HG03439 (cell line): ENCODE measurements around the gene PPP3R1.

ENCODE experiments used
- ATAC-seq: cut with Tn5 transposase; IDR thresholded peaks from one replicate; pipeline ENCODE4 v1.9.1; 2021; ENCODE audit warnings: mild to moderate bottlenecking, moderate library complexity; ENCODE audit not compliant: unreplicated experiment

The PPP3R1 gene

DNA sequence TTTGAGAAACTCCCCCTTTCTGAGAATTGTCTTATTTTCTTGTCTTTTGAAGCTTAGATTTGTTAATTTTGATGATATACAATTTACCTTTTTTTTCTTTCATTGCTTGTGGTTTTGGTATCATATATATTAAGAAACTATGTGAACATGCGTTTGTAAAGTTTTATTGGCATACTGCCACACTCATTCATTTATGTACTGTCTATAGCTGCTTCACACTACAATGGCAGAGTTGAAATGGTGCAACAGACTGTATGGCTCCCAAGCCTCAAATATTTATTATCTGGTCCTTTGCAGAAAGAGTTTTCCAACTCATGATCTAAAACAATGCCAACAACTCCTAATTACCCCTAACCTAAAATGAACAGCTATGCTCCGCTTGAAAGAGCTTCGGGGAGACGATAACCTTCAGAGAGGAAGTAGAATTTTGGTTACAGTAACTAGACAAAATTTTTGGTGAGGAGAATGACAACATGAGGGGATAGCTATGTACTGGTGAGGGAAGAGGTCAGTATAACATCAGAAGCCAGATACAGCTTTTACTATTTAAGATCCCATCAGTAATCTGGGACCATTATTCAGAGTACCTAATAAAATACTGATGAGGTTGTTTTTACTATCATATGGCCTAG lies 16.1 kb downstream of the PPP3R1 start:
- ATAC-seq, result no peak

DNA sequence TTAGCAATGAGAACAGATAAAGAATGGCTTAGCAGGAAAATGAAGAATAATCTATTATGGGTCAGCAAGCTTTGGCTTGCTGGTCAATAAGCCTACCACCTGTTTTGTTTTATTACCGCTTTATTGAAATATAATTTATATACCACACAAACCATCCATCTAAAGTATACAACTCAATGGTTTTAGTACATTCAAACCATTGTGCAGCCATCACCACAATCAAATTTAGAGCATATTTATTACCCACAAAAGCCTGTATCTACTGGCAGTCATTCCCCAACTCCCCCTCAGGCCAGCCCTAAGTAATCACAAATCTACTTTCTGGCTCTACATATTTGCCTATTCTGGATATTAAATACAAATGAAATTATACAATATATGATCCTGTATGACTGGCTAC lies 17.2 kb downstream of the PPP3R1 start:
- no peak for ATAC-seq

DNA sequence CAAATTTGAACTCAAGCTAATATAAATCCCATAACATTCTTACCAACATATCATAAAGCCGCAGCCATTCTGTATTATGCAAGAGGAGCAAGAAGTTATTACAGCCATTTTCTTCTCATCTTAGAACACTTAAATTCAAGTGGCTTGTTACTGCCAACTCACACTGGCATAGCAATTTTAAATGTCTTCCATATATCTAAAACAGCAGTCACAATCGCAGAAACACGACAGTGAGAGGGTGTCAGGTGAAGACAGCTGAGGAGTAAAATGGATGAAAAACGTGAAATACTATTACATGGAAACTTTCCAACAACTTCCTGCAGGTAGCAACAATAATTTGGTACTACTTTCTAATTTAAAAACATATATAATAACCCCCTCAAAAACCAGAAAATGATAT lies 17.9 kb downstream of the PPP3R1 start:
- ATAC-seq, result no peak

DNA sequence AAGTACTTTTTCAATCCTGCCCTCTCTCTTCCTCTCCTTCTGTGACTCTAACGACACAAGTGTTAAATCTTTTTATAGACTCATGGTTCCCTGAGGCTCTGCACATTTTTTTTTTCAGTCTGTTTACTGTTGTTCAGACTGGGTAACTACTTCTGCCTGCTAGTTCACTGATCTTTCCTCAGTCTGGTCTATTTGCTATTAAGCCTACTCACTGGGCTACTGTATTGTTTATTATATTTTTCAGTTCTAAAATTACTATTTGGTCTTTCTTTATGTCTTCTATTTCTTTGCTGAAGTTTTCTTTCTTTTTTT lies 21.3 kb downstream of the PPP3R1 start:
- no peak for ATAC-seq

DNA sequence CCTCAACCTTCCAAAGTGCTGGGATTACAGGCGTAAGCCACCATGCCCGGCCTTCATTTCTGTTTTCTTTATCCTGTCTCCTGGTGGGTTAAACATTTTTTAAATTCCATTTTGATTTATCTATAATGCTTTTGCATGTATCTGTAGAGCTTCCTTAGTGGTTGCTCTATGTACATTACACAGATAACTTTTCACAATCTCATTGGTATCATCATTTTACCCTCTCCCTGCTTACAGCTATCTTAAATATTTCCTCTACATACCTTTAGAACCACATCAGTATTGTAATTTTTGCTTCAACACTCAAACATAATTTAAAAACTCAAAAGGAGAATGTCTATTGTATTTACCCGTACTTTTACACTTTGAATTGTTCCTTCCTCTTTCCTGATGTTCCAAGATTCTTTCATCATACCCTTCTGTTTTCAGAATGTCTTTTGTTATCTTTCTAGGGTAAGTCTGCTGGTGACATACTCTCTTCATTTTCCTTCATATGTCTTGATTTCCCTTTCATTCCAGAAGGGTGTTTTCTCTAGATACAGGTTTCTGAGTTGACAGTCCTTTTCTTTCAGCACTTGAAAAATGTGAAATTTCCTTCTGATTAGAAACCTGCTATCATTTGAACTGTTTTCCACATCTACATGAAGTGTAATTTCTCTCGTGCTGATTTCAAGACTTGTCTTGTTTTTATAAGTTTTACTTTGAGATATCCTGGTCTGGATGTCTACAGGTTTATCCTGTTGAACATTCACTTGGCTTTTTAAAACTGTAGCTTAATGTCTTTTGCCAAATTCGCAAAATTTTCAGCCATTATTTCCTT lies 21.9 kb downstream of the PPP3R1 start:
- ATAC-seq, result no peak

DNA sequence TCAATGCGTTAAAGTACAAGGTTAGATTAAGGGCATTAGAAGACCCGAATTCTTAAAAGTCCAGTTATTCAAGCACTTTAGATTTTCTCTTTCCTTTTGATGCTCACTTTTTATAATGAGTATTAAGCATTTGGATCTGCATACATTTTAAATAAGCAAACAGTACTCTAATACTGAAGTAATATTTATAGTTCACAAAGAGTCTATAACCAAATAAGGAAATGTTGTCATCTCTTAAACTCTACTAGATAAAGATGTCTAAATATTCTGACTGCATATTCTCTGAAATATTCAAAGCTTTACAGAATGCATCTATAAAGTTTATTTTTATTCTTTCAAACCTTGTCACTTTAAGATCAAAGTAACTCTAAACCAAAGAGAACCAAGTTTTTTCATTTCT lies 25.5 kb downstream of the PPP3R1 start:
- ATAC-seq, result no peak

DNA sequence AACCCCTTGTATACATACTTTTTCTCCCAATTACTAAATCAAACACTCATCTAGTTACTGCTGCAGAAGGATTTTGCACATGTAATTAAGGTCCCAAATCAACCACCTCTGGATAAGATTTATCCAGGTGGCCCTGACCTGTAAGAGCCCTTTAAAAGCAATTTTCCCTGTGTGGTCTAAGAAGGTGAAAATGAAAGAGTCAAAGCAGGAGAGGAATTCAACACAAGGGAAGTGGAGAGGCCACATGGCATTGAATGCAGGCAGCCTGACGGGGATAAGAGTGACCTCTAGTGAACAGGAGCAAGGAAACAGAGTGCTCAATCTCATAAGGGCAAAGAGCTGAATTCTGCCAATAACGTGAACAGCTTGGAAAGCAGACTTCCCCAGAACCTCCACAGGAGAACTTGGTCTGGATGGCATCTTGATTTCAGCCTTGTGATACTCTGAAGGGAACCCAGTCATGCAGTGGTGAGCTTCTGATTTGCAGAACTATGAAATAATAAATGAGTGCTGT lies 27.2 kb downstream of the PPP3R1 start:
- ATAC-seq, result peak; percentile 77

DNA sequence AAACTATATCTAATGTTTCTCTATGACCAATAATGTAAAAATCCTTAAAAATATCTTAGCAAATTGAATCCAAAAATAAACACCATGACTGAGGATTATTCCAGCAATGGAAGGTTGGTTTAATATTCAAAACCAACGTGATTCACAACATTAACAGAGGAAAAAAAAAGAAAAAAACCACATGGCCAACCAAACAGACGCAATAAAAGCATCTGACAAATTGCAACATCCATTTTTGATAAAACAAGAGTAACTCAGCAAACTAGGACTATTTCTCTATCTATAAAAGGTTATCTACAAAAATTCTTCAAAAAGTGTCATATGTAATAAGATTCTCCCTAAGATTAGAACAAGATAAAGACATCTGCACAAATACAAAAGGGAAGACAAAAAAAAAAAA lies 28.9 kb downstream of the PPP3R1 start:
- no peak for ATAC-seq

DNA sequence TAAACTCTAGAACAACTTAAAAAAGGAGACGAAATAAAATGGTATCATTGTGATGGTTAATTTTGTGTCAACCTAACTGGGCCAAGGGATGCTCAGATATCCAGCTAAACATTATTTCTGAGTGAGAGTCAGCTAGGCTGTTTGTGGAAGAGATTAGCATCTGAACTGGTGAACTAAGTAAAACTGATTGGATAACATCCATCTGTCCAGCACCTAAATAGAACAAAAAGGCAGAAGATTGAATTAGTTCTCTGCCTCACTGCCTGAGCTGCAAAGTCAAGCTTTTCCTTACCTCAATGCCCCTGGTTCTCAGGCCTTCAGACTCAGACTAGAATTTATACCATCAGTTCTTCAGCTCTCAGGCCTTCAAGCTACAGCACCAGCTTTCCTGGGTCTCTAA lies 30.0 kb downstream of the PPP3R1 start:
- no peak for ATAC-seq

DNA sequence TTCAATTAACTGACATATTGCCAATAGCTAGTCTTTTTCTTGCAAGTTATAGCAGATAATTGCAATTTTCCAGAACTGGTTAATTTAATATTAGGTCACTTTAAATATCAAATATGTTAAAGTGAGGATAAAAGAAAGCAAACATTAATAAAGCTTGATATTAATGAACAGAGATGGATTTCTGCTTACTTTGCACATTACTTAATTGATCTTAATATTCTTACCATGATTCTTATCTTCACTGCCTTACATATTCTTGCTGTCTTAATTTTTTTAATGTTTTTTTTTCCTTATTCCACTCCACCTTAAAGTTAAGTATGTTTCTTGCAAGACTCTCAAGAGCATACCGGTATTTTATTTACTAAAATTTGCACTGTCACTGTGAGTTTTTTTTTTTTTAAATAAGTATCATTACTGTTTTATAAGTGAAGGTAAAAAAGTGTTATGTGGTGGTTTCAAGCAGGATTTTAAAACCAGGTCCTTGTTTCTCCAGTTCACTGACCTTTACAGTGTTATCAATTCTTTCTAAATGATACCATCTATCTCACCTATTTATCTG lies 33.9 kb downstream of the PPP3R1 start:
- ATAC-seq, result no peak

DNA sequence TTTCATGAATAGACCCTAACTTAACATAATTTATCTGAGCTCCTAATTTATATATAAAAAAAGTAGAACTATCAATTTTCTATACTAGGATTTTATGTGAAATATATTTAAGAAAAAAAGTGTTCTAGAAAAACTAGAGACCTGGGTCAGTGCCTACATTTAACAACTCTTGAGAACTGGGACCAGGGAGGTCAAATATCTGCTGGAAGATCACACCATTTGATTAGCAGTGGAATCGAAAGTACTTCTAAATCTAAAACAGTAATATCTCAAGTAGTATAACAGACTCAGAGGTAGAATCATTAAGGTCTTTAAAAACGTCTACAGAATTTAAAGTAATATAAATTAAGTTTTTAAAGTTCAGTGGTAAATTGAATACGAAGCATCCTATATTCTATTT lies 34.6 kb downstream of the PPP3R1 start:
- no peak for ATAC-seq

DNA sequence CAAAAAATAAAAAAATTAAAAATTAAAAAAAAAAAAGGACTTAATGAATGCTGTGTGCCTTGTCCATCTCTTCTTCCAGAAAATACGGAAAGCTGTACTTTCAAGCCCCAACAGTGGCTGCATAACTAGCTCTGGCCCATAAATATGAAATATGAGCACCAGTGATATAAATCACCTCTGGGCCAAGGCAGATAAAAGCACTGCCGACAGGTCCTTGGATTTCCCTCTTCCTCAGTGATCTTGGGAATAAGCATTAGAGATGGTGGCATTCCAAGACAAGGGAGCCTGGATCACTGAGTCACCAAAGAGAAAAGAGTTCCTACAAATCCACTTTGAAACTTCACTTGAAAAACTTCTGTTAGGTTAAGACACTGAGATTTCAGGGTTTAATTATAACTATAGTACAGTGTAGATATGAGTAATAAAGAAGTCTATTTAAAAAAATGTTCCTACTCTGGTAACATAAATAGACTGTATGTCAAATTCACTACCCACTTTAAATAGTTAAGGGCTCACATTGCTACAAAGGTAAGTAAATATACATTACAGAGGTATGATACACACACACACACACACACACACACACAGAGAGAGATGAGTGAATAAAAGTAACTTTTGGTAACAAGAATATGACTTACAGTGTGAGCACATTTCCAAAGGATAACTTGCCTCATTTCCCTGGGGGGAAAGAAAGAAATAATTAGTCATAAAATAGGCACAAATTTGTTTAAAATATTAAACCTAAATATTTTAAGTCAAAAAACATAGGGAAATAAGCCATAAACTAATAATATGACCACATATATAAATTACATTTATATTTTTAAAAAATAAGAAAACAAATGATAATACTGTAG lies 35.6 kb downstream of the PPP3R1 start:
- ATAC-seq, result peak; percentile 45

DNA sequence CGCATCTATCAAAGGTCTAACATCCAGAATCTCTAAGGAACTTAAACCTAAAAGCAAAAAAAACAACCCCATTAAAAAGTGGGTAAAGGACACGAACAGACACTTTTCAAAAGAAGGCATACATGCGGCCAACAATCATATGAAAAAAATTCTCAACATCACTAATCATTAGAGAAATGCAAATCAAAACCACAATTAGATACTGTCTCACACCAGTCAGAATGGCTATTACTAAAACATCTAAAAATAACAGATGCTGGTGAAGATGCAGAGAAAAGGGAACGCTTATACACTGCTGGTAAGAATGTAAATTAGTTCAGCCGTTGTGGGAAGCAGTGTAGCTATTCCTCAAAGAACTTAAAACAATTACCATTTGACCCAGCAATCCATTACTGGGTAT lies 38.0 kb downstream of the PPP3R1 start:
- peak; percentile 77 for ATAC-seq

DNA sequence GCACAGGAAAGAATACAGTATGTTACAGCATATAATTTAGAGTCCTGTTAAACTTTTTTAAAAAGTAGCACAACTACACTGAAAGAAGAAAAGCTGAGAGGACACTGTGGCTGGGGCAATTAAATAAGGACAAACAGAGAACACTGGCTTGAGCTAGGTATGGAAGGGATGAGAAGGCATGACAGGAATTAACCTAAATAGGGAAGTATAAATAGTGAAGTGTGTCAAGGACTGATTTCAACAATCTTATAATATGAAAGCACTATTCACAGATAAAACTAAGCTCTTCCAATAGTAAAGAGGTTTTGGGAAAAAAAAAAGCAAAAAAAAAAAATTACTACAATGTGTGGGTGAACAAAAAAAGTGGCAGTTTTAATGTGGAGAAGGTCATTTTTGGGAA lies 45.5 kb downstream of the PPP3R1 start:
- no peak for ATAC-seq

DNA sequence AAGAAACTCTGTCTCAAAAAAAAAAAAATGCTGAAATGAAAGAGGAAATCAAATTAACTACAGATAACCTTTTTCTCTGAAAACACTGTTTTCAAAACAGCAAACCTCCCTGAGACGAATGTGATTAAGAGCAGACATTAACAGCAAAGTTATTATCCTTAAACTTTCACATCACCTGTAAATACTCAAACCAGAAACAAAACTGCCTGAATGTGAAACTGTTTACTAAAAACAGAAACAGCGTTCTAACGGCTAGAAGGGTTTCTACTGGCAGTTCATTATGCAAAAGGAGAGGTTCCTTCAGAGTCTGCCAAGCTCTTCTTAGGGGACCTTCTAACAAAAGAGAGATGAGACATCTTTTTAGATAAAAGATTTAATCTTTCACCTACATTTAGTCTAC lies 48.7 kb downstream of the PPP3R1 start:
- ATAC-seq, result peak; percentile 94

DNA sequence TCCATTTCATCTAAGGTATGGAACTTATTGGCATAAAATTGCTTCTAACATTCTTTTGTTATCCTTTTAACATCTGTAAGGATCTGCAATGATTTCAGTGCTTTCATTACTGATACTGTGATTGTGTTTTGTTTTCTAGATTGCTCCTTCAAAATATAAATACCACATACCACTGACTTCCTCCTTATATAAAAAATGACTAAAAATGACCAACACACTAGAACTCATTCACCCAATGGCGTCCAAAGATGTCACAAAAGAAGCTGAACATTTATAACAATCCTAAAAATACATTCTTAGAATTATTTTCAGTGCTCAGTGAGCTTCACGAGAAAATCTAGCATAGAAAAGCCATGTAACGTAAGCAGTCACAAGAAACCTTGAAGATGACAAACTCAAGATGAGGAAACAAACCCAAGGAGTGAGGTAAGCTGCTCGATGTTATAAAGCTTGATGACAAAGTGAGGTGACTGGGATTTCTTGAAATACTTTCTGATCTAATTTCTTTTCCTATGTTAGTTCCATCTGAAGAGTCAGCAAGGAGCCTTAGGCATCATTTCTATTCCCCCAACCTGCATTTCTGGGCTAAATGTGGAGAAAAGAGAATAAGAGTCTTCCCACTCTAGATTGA lies 52.1 kb downstream of the PPP3R1 start:
- no peak for ATAC-seq

DNA sequence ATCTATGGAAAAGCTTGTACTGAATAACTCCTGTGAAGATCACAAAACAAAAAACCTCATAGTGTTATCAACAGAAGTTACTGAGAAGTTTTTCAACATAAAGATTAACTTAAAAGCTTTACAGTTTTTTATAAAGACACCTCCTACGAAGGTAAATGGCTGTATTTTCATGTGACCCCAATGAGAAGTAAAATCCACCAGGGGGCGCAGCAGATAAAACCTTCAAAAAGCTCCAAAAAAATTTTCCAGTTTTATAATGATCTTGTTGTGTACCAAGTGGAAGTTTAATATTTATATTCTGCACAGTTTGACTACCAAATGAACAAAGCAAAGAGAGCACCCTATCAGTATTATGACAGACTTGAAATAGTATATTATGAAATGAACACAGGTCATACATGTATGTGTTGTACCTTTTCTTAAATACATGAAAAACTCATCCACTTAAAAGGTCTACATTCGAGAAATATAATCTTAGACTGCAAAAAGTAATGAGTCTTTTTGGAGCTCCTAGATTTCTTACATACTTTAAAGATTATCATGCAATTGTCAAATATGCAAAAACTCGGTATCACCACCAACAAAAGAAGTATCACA lies 56.1 kb downstream of the PPP3R1 start:
- ATAC-seq, result no peak

DNA sequence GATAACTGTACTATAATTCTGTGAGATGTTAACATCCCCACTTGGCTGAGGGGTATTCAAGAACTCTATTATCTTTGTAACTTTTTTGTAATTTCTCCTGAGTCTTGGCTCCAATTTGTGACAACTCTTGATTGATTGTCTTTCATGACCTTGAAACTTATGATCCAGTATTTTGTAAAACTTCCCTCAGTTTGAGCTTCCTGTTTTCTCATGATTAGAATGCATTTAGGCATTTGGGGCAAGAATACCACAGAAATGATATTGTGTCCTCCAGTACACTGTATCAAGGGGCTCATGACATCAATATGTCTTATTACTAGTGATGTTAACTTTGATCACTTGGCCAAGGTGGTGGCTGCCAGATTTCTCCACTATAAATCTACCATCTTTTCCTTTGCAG lies 57.2 kb downstream of the PPP3R1 start:
- no peak for ATAC-seq

DNA sequence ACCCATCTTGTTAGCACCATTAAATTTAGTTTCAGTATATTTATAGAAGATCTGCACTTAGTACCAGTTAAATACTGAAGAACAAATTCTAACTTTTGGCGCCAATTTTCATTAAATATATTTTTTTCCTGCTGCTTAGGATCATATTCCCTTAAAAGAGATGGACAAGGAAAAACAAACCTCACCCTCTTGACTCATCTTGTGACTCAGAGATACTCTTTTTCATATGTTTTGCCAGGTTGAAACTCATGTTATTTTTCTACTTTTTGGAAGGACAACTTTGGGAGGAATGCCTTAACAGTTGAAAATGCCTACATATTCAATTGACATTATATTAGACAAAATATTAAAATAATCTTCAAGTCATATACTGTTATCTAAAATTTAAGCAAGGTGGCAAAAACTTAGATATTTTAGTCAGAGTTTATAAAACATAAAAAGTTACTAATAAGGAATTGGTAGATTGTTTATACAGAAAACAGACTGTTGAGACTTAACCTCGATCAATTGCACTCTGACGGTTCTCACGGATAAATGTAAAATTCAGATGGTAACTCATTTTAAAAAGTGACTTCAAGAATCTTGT lies 58.5 kb downstream of the PPP3R1 start:
- ATAC-seq, result no peak

DNA sequence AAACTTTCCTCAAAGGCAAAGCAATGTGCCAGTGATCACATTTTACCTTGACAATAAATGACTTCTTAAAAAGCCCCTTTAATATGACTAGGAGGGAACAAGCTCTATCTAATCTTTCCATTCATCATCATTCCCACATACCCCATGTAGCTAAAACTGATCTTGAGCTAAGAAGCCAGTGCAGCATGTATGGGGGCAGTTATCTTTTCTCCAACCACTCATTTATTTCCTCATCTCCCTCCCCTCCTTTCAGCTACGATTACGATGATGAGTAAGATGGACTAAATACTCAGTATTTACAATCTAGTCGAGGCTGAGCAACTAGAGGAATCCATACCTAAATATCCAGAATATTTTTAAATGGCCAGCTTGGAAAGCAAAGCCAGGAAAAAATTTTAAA lies 59.2 kb downstream of the PPP3R1 start:
- no peak for ATAC-seq
